OCI-LY7 (cell line): ENCODE measurements around the gene POPDC2.

Source experiments
- EZH2phosphoT487 ChIP-seq: fragments of 200-600 bp; sonication (generic); IDR thresholded peaks from 2 replicates; pipeline ENCODE4 v1.6.1; 2018; ENCODE audit warnings: low read depth, borderline replicate concordance, mild to moderate bottlenecking, mixed run types, antibody characterized with exemption, low read length, moderate library complexity, mixed read lengths
- TF ChIP-seq, protein P1 (sequence below): fragments of 200-600 bp; sonication (generic); conservative IDR thresholded peaks from 2 replicates; pipeline ENCODE4 v1.5.1; 2014; ENCODE audit warnings: mild to moderate bottlenecking, antibody characterized with exemption, low read length, moderate library complexity, mixed read lengths

DNA sequence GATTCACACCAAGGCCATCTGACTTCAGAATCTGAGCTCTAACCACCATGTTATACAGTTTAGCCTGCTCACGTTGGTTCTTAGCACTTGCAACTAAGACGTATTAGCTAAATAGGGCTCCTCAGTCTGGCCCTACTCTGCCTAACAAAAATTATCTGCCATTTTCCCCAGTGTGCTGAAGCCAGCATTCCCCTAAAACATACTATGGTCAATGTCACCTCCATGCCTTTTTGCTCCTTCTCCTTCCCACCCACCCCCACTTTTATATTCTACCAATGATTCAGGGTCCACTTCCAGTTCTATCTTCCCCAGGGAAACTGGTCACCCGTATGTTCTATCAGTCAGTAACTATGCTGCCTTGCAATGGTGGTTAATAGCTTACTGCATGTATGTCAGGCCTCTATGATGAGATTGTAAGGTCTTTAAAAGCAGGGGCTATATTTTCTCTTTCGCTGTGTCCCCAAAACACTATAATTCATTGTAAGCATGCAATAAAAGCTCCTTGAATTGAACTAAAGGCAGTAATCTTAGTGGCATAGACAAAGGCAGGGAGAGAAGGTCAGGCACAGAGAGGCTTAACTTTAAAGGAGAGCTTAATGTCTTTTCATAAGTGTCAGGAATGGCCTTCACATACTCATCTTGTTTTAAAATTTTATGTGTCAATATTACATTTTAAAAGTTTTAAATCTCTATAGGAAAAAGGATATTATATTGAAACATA, 23.3 kb downstream of the POPDC2 start:
- TF ChIP-seq, protein P1, sequence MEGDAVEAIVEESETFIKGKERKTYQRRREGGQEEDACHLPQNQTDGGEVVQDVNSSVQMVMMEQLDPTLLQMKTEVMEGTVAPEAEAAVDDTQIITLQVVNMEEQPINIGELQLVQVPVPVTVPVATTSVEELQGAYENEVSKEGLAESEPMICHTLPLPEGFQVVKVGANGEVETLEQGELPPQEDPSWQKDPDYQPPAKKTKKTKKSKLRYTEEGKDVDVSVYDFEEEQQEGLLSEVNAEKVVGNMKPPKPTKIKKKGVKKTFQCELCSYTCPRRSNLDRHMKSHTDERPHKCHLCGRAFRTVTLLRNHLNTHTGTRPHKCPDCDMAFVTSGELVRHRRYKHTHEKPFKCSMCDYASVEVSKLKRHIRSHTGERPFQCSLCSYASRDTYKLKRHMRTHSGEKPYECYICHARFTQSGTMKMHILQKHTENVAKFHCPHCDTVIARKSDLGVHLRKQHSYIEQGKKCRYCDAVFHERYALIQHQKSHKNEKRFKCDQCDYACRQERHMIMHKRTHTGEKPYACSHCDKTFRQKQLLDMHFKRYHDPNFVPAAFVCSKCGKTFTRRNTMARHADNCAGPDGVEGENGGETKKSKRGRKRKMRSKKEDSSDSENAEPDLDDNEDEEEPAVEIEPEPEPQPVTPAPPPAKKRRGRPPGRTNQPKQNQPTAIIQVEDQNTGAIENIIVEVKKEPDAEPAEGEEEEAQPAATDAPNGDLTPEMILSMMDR, result no peak
- TF ChIP-seq EZH2phosphoT487, result no peak
